BJ (cell line): ENCODE data around the gene SEMA6D. TPM values are rescaled to one million over a fixed set of nuclear protein-coding genes. Genes with fewer than 3 reads are reported as not detected.
"Not testable (repeated sequence)": the region's sequence is repeated elsewhere in the genome, so short reads cannot be mapped to it uniquely, and the experiment has no call there.

Experiments
- CTCF ChIA-PET: fragments of 350-600 bp; formaldehyde crosslinking; extraction: SDS; loops from one replicate; lab custom pipeline; 2021; ENCODE audit warnings: antibody characterized with exemption, inconsistent platforms; lab: Yijun Ruan, JAX
- POLR2A ChIA-PET: fragments of 300-600 bp; sonication (Branson Sonifier 250); formaldehyde crosslinking; extraction: SDS; loops from one replicate; lab custom pipeline; 2021; ENCODE audit warnings: antibody characterized with exemption; lab: Charles Lee
- DNase-seq: peaks from one replicate; pipeline ENCODE4 v3.0.0-alpha.2; 2011; ENCODE audit warnings: low read depth
- H3K27me3 ChIP-seq: 2 replicates; pipeline ENCODE4 v1.6.0; 2011; ENCODE audit warnings: low read length; ENCODE audit not compliant: control insufficient read depth, insufficient read depth
- H3K36me3 ChIP-seq: 2 replicates; pipeline ENCODE4 v1.5.1; 2011; ENCODE audit warnings: low read length; ENCODE audit not compliant: control insufficient read depth, insufficient read depth
- H3K4me3 ChIP-seq: 2 replicates; pipeline ENCODE4 v1.5.1; 2011; ENCODE audit warnings: low read depth, mild to moderate bottlenecking, control low read depth, low read length
- CTCF ChIP-seq: IDR thresholded peaks from 2 replicates; pipeline ENCODE4 v1.5.1; 2011; ENCODE audit warnings: low read depth, mild to moderate bottlenecking, control low read depth, inconsistent platforms, low read length, moderate library complexity; ENCODE audit not compliant: insufficient read depth
- polyA plus RNA-seq: library from polyadenylated mRNA; depleted of rRNA; stranded (reverse); fragments of >200 nt; gene quantifications from 2 replicates; pipeline ENCODE4 v1.2.3, GENCODE V29; 2011

Gene SEMA6D
- polyA plus RNA-seq, 1 experiment, result 1.1 TPM

- CTCF ChIA-PET, result no interaction called here
- POLR2A ChIA-PET, result no interaction called here
- H3K27me3 ChIP-seq, result no peaks in the 10 kb centered on the region; the same call in none of the 2 replicates
- no peak overlapping the region for H3K4me3 ChIP-seq
- no peak for DNase-seq
- TF ChIP-seq CTCF, result no peak
- H3K36me3 ChIP-seq, result no peaks in the 10 kb centered on the region
Measured at GRCh38 chr15:47733085-47733484, 15.8 kb downstream of the SEMA6D start.

DNA sequence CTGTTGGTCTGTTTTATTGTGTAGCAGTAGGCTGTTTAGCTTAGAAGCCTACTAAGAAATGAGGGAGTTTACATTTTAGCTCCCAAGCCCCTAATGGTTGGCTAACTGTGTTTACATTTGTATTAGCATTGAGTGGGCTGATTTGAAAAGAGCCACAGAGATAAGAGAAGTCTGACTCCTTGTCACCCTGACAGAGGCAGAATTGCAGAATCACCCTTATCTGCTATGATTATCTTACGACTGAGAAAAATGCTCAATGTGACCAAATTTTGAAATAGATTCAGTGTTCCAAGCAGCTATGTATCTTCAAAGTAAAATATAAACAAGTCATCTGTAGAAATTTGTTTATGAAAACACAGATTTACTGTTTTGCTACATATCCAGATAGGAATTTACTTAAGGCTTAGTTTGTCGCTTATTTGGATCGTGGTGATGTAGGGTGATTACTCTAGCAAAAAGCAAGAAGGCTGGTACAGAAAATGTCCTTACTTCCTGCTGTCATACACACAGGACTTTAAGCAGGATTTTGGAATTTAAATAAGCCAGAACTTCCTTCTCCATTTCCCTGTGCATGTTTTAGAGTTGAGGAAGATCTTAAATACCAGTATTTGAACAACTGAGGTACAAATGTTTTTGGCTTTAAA, 19.0 kb downstream of the SEMA6D start:
- H3K36me3 ChIP-seq, result no peaks in the 10 kb centered on the region
- no peaks in the 10 kb centered on the region for H3K27me3 ChIP-seq
- H3K4me3 ChIP-seq, result no peak overlapping the region
- DNase-seq, result no peak
- no peak for TF ChIP-seq CTCF
- POLR2A ChIA-PET, result no interaction called here
- CTCF ChIA-PET, result interaction anchor here (1.3 to 2.2 kb wide), 2 partner anchors 10 to 13 kb away, joined by 3 to 7 read pairs; no protein-coding TSS in a partner anchor

DNA sequence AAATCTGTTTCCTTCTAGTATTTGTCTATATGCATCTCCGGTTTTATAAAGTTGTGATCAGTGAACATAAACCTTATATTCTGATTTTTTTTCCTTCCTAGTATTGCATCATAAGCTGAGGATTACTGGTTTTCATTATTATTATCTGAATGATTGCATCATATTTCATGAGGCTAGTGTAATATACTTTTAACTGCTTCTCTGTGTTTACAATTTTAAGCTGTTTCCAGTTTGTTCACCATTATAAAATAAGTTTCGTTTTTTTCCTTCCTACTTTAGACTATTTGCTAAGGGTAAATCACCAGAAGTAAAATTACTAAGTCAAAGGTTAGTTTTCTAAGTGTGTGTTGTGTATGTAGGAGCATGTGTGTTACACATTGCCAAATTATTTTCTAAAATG, 20.2 kb downstream of the SEMA6D start:
- TF ChIP-seq CTCF, result no peak
- Histone ChIP-seq H3K36me3 (no peaks in the 10 kb centered on the region), H3K4me3 (no peak overlapping the region), H3K27me3 (no peaks in the 10 kb centered on the region)
- DNase-seq, result no peak
- POLR2A ChIA-PET, result no interaction called here
- CTCF ChIA-PET, result interaction anchor here (1.3 kb wide), 1 partner anchor 20 kb away, joined by 4 read pairs; the partner anchor contains the start of gene SEMA6D

GRCh38 chr15:47738144-47738825, 21.0 kb downstream of the SEMA6D start:
- H3K36me3 ChIP-seq, POLR2A ChIA-PET, H3K27me3 ChIP-seq, H3K4me3 ChIP-seq, DNase-seq: not testable (repeated sequence)
- CTCF ChIA-PET, result interaction anchor here (0.8 to 1.3 kb wide), 3 partner anchors 13 to 22 kb away, joined by 3 to 4 read pairs (median 3); partner anchors contain the start of gene SEMA6D

DNA sequence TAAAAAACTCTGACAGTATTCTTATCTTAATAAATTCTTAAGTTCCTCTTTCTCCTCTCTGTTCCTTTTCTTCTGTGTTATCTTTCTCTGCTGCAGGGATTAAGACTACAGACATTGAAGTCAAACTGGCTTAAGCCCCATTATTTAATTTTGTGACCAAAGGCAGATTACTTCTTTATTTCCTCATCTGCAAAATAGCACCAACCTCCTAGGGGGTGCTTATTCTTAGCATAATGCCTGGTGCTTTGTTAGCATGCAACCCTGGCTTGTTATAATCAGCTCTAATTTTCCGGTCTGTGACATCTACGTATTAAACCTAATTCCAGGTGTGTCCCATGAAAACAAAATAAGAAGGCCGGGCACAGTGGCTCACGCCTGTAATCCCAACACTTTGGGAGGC, 23.8 kb downstream of the SEMA6D start:
- no peaks in the 10 kb centered on the region for H3K27me3 ChIP-seq
- ChIA-PET POLR2A (no interaction called here), CTCF (no interaction called here)
- H3K4me3 ChIP-seq, result no peak overlapping the region
- no peak for DNase-seq
- no peak for TF ChIP-seq CTCF
- H3K36me3 ChIP-seq, result no peaks in the 10 kb centered on the region
